Kidney (tissue), 14 donors: ENCODE results near the gene FBXW4. TPM values are rescaled to one million over a fixed set of nuclear protein-coding genes. Genes with fewer than 3 reads are reported as not detected.
"Not testable (repeated sequence)": the region's sequence is repeated elsewhere in the genome, so short reads cannot be mapped to it uniquely, and the experiment has no call there.

Experiments
- DNase-seq, 5 donors: peaks; one replicate each; pipeline ENCODE4 v3.0.0-alpha.2; 2013 to 2020
- FAIRE-seq: peaks from 2 replicates; lab custom pipeline; 2012; peaks lifted over from hg19 to GRCh38; lab: Jason Lieb, UNC
- H3K27ac ChIP-seq, 2 donors: one replicate each; pipeline ENCODE4 v1.7.0; 2013; ENCODE audit warnings: low read depth in 2 of 2, low read length in 2 of 2, inconsistent platforms in 1 of 2
- H3K27me3 ChIP-seq: one replicate; pipeline ENCODE4 v1.7.1; 2013; ENCODE audit warnings: low read length, inconsistent platforms; ENCODE audit not compliant: control insufficient read depth, insufficient read depth
- H3K36me3 ChIP-seq, 3 donors: one replicate each; pipeline versions ENCODE4 v1.7.0 to v1.7.1; 2013; ENCODE audit warnings: low read length in 3 of 3, control low read depth in 1 of 3, inconsistent platforms in 1 of 3; ENCODE audit not compliant: insufficient read depth in 3 of 3, control insufficient read depth in 2 of 3
- H3K4me1 ChIP-seq, 3 donors: one replicate each; pipeline versions ENCODE4 v1.7.0 to v1.7.1; 2013; ENCODE audit warnings: low read length in 3 of 3, inconsistent platforms in 1 of 3, low read depth in 1 of 3; ENCODE audit not compliant: control insufficient read depth in 2 of 3, insufficient read depth in 2 of 3
- H3K4me3 ChIP-seq, 3 donors: one replicate each; pipeline versions ENCODE4 v1.7.0 to v1.8.1; 2013; ENCODE audit warnings: low read length in 3 of 3, control low read depth in 1 of 3, inconsistent platforms in 1 of 3
- H3K9ac ChIP-seq, 3 donors: one replicate each; pipeline versions ENCODE4 v1.7.0 to v1.7.1; 2013; ENCODE audit warnings: low read length in 3 of 3, control low read depth in 1 of 3, inconsistent platforms in 1 of 3
- H3K9me3 ChIP-seq, 3 donors: one replicate each; pipeline versions ENCODE4 v1.7.0 to v1.7.1; 2013; ENCODE audit warnings: low read length in 3 of 3, control low read depth in 1 of 3, inconsistent platforms in 1 of 3; ENCODE audit not compliant: control insufficient read depth in 2 of 3, insufficient read depth in 1 of 3
- CTCF ChIP-seq: IDR thresholded peaks from 3 replicates; pipeline ENCODE4 v1.5.1; 2012; ENCODE audit warnings: mild to moderate bottlenecking, moderate library complexity, borderline replicate concordance; ENCODE audit not compliant: insufficient read depth; ENCODE audit errors: extremely low read depth
- intact Hi-C: fragments of 100-400 bp; cut with DNase I; formaldehyde crosslinking; loops from one replicate; pipeline ENCODE4 v1.11.1; 2022
- polyA plus RNA-seq: library from polyadenylated mRNA; stranded (reverse); fragments of 350-450 nt; fragmentation: Illumina TruSeq; extraction: RNeasy Lipid Tissue Mini Kit (QIAGEN cat#74804); gene quantifications from one replicate; pipeline ENCODE4 v1.2.3, GENCODE V29; 2014; ENCODE audit warnings: low read depth, low replicate concordance; ENCODE audit not compliant: insufficient read depth
- total RNA-seq: library from RNA; stranded (reverse); fragmentation: NEBNext Ultra II Directional; extraction: Animal tissue kit (Norgen Biotek cat#: 25700); gene quantifications from one replicate; pipeline ENCODE4 v1.2.1, GENCODE V29; 2021
- donor health status: control.
- donor health status: control.
- donor health status: control.
- donor health status: control.
- donor health status: control.
- donor health status: DM: yes; HTN: yes; CAD: no.
- donor health status: Normal renal cell carcinoma (clear cell type).

Gene FBXW4
- total and polyA plus RNA-seq, 2 donors from 2014 or later = 47.6 to 80.1 TPM

GRCh38 chr10:101644002-101644401 lies 51.0 kb downstream of the FBXW4 start:
- no peak for FAIRE-seq

GRCh38 chr10:101643546-101643945 lies 51.4 kb downstream of the FBXW4 start:
- DNase-seq = no peak
- no peak for TF ChIP-seq CTCF
- no peaks in the 10 kb centered on the region for H3K9me3 ChIP-seq

More at GRCh38 chr10:101644002-101644401, 51.0 kb downstream of the FBXW4 start:
- Histone ChIP-seq H3K4me1 (no peaks in the 10 kb centered on the region), H3K9ac (no peak overlapping the region), H3K27ac (no peak overlapping the region), H3K27me3 (no peaks in the 10 kb centered on the region), H3K36me3 (peaks cover 0 to 6% (median 4%) of the 10 kb centered on the region in 3 donors), H3K4me3 (no peak overlapping the region), H3K9me3 (no peaks in the 10 kb centered on the region)
- DNase-seq = no peak
- intact Hi-C loops = no loop called here
- TF ChIP-seq CTCF = no peak

GRCh38 chr10:101639141-101639900 lies 55.6 kb downstream of the FBXW4 start:
- no peaks in the 10 kb centered on the region for H3K27me3 ChIP-seq
- no peak for TF ChIP-seq CTCF
- H3K4me1 ChIP-seq = no peaks in the 10 kb centered on the region
- no peak for FAIRE-seq
- no peak overlapping the region for H3K4me3 ChIP-seq
- intact Hi-C loops = no loop called here
- no peak overlapping the region for H3K9ac ChIP-seq
- no peaks in the 10 kb centered on the region for H3K9me3 ChIP-seq
- peaks cover 0 to 8% (median 3%) of the 10 kb centered on the region in 3 donors for H3K36me3 ChIP-seq
- H3K27ac ChIP-seq = no peak overlapping the region
- no peak for DNase-seq

More at GRCh38 chr10:101643546-101643945, 51.4 kb downstream of the FBXW4 start:
- intact Hi-C loops = no loop called here
- H3K36me3 ChIP-seq = peaks cover 0 to 6% (median 4%) of the 10 kb centered on the region in 3 donors
- H3K4me3 ChIP-seq = no peak overlapping the region
- no peak overlapping the region for H3K27ac ChIP-seq
- no peaks in the 10 kb centered on the region for H3K4me1 ChIP-seq
- FAIRE-seq = no peak
- no peak overlapping the region for H3K9ac ChIP-seq
- no peaks in the 10 kb centered on the region for H3K27me3 ChIP-seq

GRCh38 chr10:101633510-101633909 lies 61.5 kb downstream of the FBXW4 start:
- H3K4me3 ChIP-seq, H3K27ac ChIP-seq, H3K9me3 ChIP-seq, DNase-seq, H3K36me3 ChIP-seq, H3K9ac ChIP-seq, intact Hi-C loops, FAIRE-seq, H3K27me3 ChIP-seq, H3K4me1 ChIP-seq: not testable (repeated sequence)
